Neural cell (in vitro differentiated cells): Measurements from ENCODE around the gene JADE1. TPM values are rescaled to one million over a fixed set of nuclear protein-coding genes. Genes with fewer than 3 reads are reported as not detected.

Experiments used
- H2AFZ ChIP-seq: fragments of 200-600, 300-800 bp; sonication (generic), shearing (Covaris generic); 2 replicates; pipeline ENCODE4 v1.6.0; 2014; ENCODE audit warnings: low read depth, mild to moderate bottlenecking, antibody characterized with exemption, low read length, moderate library complexity
- H3F3A ChIP-seq: fragments of 200-600 bp; shearing (Covaris generic); 2 replicates; pipeline ENCODE4 v1.6.1; 2016; ENCODE audit warnings: mild to moderate bottlenecking, moderate library complexity, mixed read lengths, antibody characterized with exemption, low read length; ENCODE audit not compliant: insufficient read depth, poor library complexity, severe bottlenecking
- H3K27ac ChIP-seq: fragments of 200-600, 300-800 bp; sonication (generic), shearing (Covaris generic); 2 replicates; pipeline ENCODE4 v1.5.1; 2014; ENCODE audit warnings: mild to moderate bottlenecking, low read length, moderate library complexity
- H3K27me3 ChIP-seq: fragments of 300-800, 200-600 bp; sonication (generic), shearing (Covaris generic); 2 replicates; pipeline ENCODE4 v1.6.0; 2014; ENCODE audit warnings: mild to moderate bottlenecking, low read depth, low read length, moderate library complexity; ENCODE audit not compliant: insufficient read depth
- H3K36me3 ChIP-seq: fragments of 300-800, 200-600 bp; sonication (generic), shearing (Covaris generic); 2 replicates; pipeline ENCODE4 v1.5.1; 2014; ENCODE audit warnings: mild to moderate bottlenecking, antibody characterized with exemption, low read length, moderate library complexity; ENCODE audit not compliant: insufficient read depth
- H3K4me2 ChIP-seq: fragments of 300-800, 200-600 bp; sonication (generic), shearing (Covaris generic); 2 replicates; pipeline ENCODE4 v1.6.0; 2014; ENCODE audit warnings: mild to moderate bottlenecking, low read length
- H3K4me3 ChIP-seq: fragments of 300-800, 200-600 bp; sonication (generic), shearing (Covaris generic); 2 replicates; pipeline ENCODE4 v1.5.1; 2014; ENCODE audit warnings: mild to moderate bottlenecking, low read length, moderate library complexity
- H3K79me2 ChIP-seq: fragments of 200-600 bp; shearing (Covaris generic); replicated peaks from 2 replicates; pipeline ENCODE4 v1.6.0; 2014; ENCODE audit warnings: mild to moderate bottlenecking, low read length, moderate library complexity; ENCODE audit not compliant: insufficient read depth
- H3K9ac ChIP-seq: fragments of 300-800, 200-600 bp; sonication (generic), shearing (Covaris generic); 2 replicates; pipeline ENCODE4 v1.6.1; 2016; ENCODE audit warnings: mild to moderate bottlenecking, low read length, mixed read lengths
- H3K9me2 ChIP-seq: fragments of 200-600 bp; shearing (Covaris generic); 2 replicates; pipeline ENCODE4 v1.6.1; 2016; ENCODE audit warnings: mild to moderate bottlenecking, low read length, mixed read lengths; ENCODE audit not compliant: insufficient read depth
- H3K9me3 ChIP-seq: fragments of 200-600, 300-800 bp; sonication (generic), shearing (Covaris generic); 2 replicates; pipeline ENCODE4 v1.6.1; 2016; ENCODE audit warnings: mild to moderate bottlenecking, mixed run types, low read length, moderate library complexity, mixed read lengths
- H4K20me1 ChIP-seq: fragments of 200-600 bp; shearing (Covaris generic); 2 replicates; pipeline ENCODE4 v1.6.1; 2016; ENCODE audit warnings: mild to moderate bottlenecking, mixed run types; ENCODE audit not compliant: insufficient read depth
- EP300 ChIP-seq: fragments of 450-650 bp; conservative IDR thresholded peaks from 2 replicates; pipeline ENCODE4 v1.6.1; 2014; ENCODE audit warnings: antibody characterized with exemption, mild to moderate bottlenecking, moderate library complexity; ENCODE audit not compliant: poor library complexity, severe bottlenecking
- EZH2 ChIP-seq: fragments of 200-600, 300-800 bp; shearing (Covaris generic), sonication (generic); IDR thresholded peaks from 2 replicates; pipeline ENCODE4 v1.6.1; 2014; ENCODE audit warnings: antibody characterized with exemption, low read length, borderline replicate concordance, mild to moderate bottlenecking; ENCODE audit not compliant: insufficient read depth, poor library complexity, severe bottlenecking
- MXI1 ChIP-seq: fragments of 450-650 bp; conservative IDR thresholded peaks from 2 replicates; pipeline ENCODE4 v1.6.1; 2014; ENCODE audit warnings: antibody characterized with exemption, mild to moderate bottlenecking; ENCODE audit not compliant: poor library complexity, severe bottlenecking
- POLR2AphosphoS5 ChIP-seq: IDR thresholded peaks from 2 replicates; pipeline ENCODE4 v1.6.1; 2012
- RAD21 ChIP-seq: fragments of 450-650 bp; conservative IDR thresholded peaks from 2 replicates; pipeline ENCODE4 v1.6.1; 2014; ENCODE audit warnings: antibody characterized with exemption, mild to moderate bottlenecking, moderate library complexity
- REST ChIP-seq: IDR thresholded peaks from 2 replicates; pipeline ENCODE4 v1.6.1; 2012; ENCODE audit warnings: borderline replicate concordance
- SMC3 ChIP-seq: fragments of 450-650 bp; conservative IDR thresholded peaks from 2 replicates; pipeline ENCODE4 v1.6.1; 2014; ENCODE audit warnings: antibody characterized with exemption, mild to moderate bottlenecking, moderate library complexity; ENCODE audit not compliant: poor library complexity
- TAF1 ChIP-seq: IDR thresholded peaks from 2 replicates; pipeline ENCODE4 v1.6.1; 2012; ENCODE audit warnings: low read depth
- polyA plus RNA-seq: library from polyadenylated mRNA; depleted of rRNA; stranded (reverse); fragments of >200 nt; gene quantifications from 2 replicates; pipeline ENCODE4 v1.2.3, GENCODE V29; 2014
- TF ChIP-seq, protein P1 (sequence below): fragments of 450-650 bp; IDR thresholded peaks from 2 replicates; pipeline ENCODE4 v1.5.1; 2014; ENCODE audit warnings: antibody characterized with exemption, mild to moderate bottlenecking, moderate library complexity; ENCODE audit not compliant: poor library complexity, severe bottlenecking

Gene JADE1
- polyA plus RNA-seq, 1 donor from 2014 or later = 14.5 TPM

- H3K9me3 ChIP-seq = no peaks in the 10 kb centered on the region
- no peaks in the 10 kb centered on the region for H3K27me3 ChIP-seq
- no peak overlapping the region for H2AFZ ChIP-seq
- no peak overlapping the region for H3K27ac ChIP-seq
- no peaks in the 10 kb centered on the region for H4K20me1 ChIP-seq
- H3K9ac ChIP-seq = no peak overlapping the region
- H3K4me2 ChIP-seq = no peak overlapping the region
- H3K36me3 ChIP-seq = no peaks in the 10 kb centered on the region
- H3K4me3 ChIP-seq = no peak overlapping the region
- H3F3A ChIP-seq = no peaks in the 10 kb centered on the region
- H3K79me2 ChIP-seq = no peaks in the 10 kb centered on the region
- TF ChIP-seq POLR2AphosphoS5 (no peak), SMC3 (no peak), RAD21 (no peak), EZH2 (no peak)
- TF ChIP-seq, protein P1, sequence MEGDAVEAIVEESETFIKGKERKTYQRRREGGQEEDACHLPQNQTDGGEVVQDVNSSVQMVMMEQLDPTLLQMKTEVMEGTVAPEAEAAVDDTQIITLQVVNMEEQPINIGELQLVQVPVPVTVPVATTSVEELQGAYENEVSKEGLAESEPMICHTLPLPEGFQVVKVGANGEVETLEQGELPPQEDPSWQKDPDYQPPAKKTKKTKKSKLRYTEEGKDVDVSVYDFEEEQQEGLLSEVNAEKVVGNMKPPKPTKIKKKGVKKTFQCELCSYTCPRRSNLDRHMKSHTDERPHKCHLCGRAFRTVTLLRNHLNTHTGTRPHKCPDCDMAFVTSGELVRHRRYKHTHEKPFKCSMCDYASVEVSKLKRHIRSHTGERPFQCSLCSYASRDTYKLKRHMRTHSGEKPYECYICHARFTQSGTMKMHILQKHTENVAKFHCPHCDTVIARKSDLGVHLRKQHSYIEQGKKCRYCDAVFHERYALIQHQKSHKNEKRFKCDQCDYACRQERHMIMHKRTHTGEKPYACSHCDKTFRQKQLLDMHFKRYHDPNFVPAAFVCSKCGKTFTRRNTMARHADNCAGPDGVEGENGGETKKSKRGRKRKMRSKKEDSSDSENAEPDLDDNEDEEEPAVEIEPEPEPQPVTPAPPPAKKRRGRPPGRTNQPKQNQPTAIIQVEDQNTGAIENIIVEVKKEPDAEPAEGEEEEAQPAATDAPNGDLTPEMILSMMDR = no peak
- H3K9me2 ChIP-seq = no peaks in the 10 kb centered on the region
These were observed 41.0 kb upstream of the JADE1 start for GRCh38 chr4:128768373-128768996.

- Histone ChIP-seq H3K9ac (no peak overlapping the region), H3K4me3 (no peak overlapping the region), H3K79me2 (no peaks in the 10 kb centered on the region), H2AFZ (no peak overlapping the region), H3K4me2 (no peak overlapping the region), H3K36me3 (no peaks in the 10 kb centered on the region), H3F3A (no peaks in the 10 kb centered on the region), H4K20me1 (no peaks in the 10 kb centered on the region), H3K9me3 (no peaks in the 10 kb centered on the region), H3K9me2 (no peaks in the 10 kb centered on the region), H3K27ac (no peak overlapping the region), H3K27me3 (no peaks in the 10 kb centered on the region)
- TF ChIP-seq EZH2 (no peak), EP300 (no peak), POLR2AphosphoS5 (no peak), MXI1 (no peak), SMC3 (no peak), RAD21 (no peak), TAF1 (no peak), REST (no peak)
- TF ChIP-seq, protein P1 = no peak
These were observed 40.5 kb upstream of the JADE1 start for GRCh38 chr4:128769011-128769410.
